ENCODE data around the gene RBM20. TPM values are rescaled to one million over a fixed set of nuclear protein-coding genes. Genes with fewer than 3 reads are reported as not detected.
A peak's percentile ranks its signal among the peaks of the same experiment; 100 is the strongest.

Gene RBM20
- total RNA-seq, 4 donors from 2014 or later, result 0.24 to 3.5 (median 1.8) TPM

- DNase-seq (ENCODE audit: low spot score), result no peak
- no peak for ATAC-seq (ENCODE audit: low FRiP score)
- TF ChIP-seq CTCF (IDR thresholded peaks at IDR 0.05), result no peak
These were observed 150.7 kb downstream of the RBM20 start for GRCh38 chr10:110794808-110795207.

GRCh38 chr10:110797416-110797815 is 153.3 kb downstream of the RBM20 start:
- DNase-seq (ENCODE audit: low spot score) (no peak), ATAC-seq (ENCODE audit: low FRiP score) (no peak)
- no peak for TF ChIP-seq CTCF (IDR thresholded peaks at IDR 0.05)

GRCh38 chr10:110798340-110798739 is 154.2 kb downstream of the RBM20 start:
- DNase-seq (ENCODE audit: low spot score) (no peak), ATAC-seq (ENCODE audit: low FRiP score) (no peak)
- TF ChIP-seq CTCF (IDR thresholded peaks at IDR 0.05), result no peak

- ATAC-seq (ENCODE audit: low FRiP score) (no peak), DNase-seq (ENCODE audit: low spot score) (no peak)
- TF ChIP-seq CTCF (IDR thresholded peaks at IDR 0.05), result no peak
These were observed 158.0 kb downstream of the RBM20 start for GRCh38 chr10:110802090-110802489.

GRCh38 chr10:110802551-110803238 is 158.6 kb downstream of the RBM20 start:
- no peak for TF ChIP-seq CTCF (IDR thresholded peaks at IDR 0.05)
- DNase-seq (ENCODE audit: low spot score) (no peak), ATAC-seq (ENCODE audit: low FRiP score) (no peak)

- ATAC-seq (ENCODE audit: low FRiP score), result no peak
- no peak for TF ChIP-seq CTCF (IDR thresholded peaks at IDR 0.05)
- DNase-seq (ENCODE audit: low spot score), result no peak
These were observed 159.2 kb downstream of the RBM20 start for GRCh38 chr10:110803239-110803749.

GRCh38 chr10:110803830-110804338 is 159.7 kb downstream of the RBM20 start:
- ATAC-seq (ENCODE audit: low FRiP score) (peak; percentile 65), DNase-seq (ENCODE audit: low spot score) (no peak)

More at GRCh38 chr10:110803830-110804338, 159.7 kb downstream of the RBM20 start:
- no peak for TF ChIP-seq CTCF (IDR thresholded peaks at IDR 0.05)
